Neural cell (in vitro differentiated cells): Measurements from ENCODE around the gene TSPAN19.

Experiments used
- CTCF ChIP-seq: fragments of 450-650 bp; IDR thresholded peaks from 2 replicates; pipeline ENCODE4 v1.5.1; 2014; ENCODE audit warnings: antibody characterized with exemption, mild to moderate bottlenecking, moderate library complexity; ENCODE audit not compliant: poor library complexity, severe bottlenecking
- SMC3 ChIP-seq: fragments of 450-650 bp; conservative IDR thresholded peaks from 2 replicates; pipeline ENCODE4 v1.6.1; 2014; ENCODE audit warnings: antibody characterized with exemption, mild to moderate bottlenecking, moderate library complexity; ENCODE audit not compliant: poor library complexity

GRCh38 chr12:85057370-85057963 lies 21.4 kb upstream of the TSPAN19 start:
- TF ChIP-seq CTCF (peak; percentile 67), SMC3 (peak; percentile 66)
